Stimulated activated CD4-positive, alpha-beta T cell treated with anti-CD3 and anti-CD28 coated beads, Interleukin-1b, Interleukin-23, amount 100 ng/mL, for 4 hours (primary cell): ENCODE results near the gene ZFP90.
"Not testable (repeated sequence)": the region's sequence is repeated elsewhere in the genome, so short reads cannot be mapped to it uniquely, and the experiment has no call there.

Source experiments
- DNase-seq, 2 donors: peaks; one replicate each; pipeline ENCODE4 v3.0.0-alpha.2; 2020; ENCODE audit warnings: low read depth in 2 of 2

ZFP90 gene

GRCh38 chr16:68517606-68518166 is 21.4 kb upstream of the ZFP90 start:
- DNase-seq: no peak

- no peak for DNase-seq
These were observed 19.8 kb upstream of the ZFP90 start for GRCh38 chr16:68519225-68519745.

- DNase-seq: peak; percentile 69 to 80
These were observed 18.4 kb upstream of the ZFP90 start for GRCh38 chr16:68520649-68521086.

- no peak for DNase-seq
These were observed 14.8 kb upstream of the ZFP90 start for GRCh38 chr16:68524069-68524820.

DNA sequence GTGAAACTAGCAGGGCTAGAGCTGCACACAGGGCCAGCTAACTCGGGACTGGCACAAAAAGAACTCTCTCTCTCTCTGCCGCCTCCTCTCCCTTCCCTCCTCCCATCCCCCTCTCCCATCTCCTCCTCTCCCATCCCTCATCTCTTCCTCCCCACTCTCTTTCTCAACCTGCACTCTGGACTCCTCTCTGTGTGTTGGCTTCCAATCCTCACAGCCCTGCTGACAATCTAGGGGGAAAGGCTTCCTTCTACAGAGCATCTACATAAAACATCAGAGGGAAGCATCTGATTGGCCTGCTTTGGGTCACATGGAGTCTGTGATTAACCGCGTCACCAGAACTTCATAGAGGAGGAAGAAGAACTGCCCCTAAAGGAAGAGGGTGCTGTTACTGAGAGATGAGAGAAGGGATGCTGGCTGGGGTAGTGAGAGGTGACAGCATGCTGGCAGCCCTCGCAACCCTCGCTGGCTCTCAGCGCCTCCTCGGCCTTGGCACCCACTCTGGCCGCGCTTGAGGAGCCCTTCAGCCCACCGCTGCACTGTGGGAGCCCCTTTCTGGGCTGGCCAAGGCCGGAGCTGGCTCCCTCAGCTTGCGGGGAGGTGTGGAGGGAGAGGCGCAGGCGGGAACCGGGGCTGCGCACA is 12.8 kb upstream of the ZFP90 start:
- DNase-seq: no peak

- DNase-seq: no peak
These were observed 12.3 kb upstream of the ZFP90 start for GRCh38 chr16:68526782-68527145.

GRCh38 chr16:68528233-68528632 is 10.9 kb upstream of the ZFP90 start:
- no peak for DNase-seq

DNA sequence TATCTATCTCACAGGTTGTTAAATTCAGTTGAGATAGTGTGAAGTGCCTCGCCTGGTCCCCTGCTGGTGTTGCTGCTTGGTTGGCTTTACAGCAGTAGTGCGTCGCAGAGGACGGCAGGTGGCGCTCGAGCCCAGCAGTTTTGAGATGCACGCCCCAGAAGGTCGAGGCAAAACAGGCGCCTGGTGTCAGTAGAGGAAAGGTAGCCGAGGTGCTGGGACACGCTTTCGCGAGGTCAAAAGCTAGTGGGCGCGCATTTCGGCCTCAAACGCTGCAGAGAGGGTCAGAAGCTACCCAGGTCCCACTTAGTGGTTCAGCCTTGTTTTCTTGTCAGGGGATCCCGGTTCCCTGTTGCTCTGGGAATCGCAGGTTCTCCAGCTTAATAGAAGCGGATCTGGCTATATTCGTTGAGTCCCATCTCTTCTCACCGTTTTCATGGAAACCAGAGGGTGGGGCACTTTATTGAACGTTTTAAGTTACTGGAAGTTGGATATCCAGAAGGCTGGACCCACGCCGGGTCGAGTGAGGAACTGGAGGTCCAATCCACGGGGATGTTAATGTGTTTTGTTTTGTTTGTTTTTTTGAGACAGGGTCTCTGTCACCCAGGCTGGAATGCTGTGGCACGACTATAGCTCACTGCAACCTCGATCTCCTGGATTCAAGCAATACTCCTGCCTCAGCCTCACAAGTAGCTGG is 10.3 kb upstream of the ZFP90 start:
- DNase-seq: peak; percentile 84 to 89

DNA sequence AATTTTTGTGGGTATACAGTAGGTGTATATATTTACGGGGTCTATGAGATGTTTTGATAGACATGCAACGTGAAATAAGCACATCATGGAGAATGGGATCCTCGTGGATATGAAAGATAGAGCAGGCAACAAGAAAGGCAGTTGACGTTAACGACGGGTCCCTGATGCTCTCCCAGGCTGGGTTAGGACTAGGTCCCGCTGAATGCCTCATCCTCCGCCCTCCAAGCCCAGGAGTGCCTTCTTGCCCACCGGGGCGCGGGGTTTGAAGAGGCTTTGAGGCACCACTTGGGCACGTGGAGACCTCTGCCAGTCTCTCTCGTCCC is 9.5 kb upstream of the ZFP90 start:
- no peak for DNase-seq

DNA sequence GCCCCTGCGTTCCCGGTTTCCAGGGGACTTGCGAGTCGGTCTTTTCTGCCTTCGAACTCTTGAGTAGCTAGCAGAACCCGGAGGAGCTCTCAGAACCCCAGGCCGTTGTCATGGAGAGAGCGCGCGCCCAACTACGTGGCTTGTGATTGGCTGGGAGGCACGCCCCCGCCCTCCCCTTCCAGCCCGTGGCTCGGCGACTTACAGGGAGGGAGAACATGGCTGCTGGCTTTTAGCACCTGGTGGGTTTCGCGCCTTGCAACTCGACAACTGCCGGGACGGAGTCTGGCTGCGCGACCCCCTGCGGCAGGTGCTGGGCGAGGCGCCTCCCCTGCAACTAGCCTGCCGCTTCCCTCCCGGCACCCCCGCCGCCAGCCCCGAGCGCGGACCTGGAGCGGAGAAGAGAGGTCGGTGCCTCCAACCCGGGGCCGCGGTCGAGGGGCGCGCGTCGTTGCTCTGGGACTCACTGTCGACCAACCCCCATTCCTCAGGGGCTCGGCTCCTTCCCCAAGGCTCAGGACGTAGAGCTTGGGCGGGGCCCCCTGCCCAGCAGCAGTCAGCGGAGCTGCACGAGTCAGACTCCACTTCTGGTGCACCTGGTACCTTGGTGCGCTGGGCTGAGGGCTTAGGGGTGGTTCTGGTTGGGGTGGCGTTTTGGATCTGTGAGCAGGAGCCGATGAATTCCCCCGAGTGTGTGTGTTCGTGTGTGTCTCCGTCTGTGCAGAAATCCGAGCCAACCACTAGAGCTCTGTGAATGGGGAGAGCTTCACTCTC is 9.0 kb upstream of the ZFP90 start:
- peak; percentile 84 to 88 for DNase-seq

GRCh38 chr16:68533937-68534336 is 5.2 kb upstream of the ZFP90 start:
- no peak for DNase-seq

DNA sequence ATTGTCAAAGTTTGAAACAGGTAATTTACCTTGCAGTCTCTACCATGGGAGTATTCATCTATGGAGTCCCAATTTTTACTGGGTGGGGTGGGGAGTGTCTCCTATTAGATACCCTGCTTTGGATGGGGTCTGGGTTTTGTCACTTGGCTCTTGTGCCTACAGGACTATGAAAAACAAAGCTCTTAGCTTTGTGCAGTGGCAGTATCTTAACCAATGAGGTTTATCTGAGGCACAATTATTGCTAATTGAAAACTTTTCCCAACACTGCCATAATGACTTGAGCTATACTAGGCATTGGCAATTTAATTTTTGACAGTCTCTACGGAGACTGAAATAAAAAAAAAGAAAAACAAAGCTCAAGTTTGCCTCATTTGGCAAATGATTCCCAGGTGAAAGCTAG is 3.8 kb upstream of the ZFP90 start:
- DNase-seq: no peak

DNA sequence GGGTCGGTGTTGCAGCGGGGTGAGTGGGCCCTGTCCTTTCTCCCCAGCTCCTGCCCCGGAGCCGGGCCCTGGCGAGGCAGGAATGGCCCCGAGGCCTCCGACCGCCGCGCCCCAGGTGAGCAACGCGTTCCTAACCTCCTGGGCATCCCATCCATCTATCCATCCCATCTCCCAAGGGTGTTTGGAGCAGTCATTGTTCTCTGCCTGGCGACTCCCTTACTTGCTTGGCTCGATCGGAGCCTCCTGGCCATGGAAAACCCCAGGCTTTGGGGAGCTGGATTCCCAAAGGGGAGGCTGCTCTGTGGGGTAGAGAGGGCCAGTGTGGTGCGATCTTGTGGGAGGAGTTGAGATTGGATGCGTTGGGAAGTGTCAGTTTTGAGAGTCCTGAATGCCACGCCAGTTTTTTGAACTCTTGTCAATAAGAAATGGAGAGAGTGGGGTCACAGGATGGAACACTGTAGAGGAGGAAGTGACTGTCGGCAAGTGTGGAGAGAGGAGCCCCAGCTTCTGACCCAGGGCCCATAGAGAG is 684 bp downstream of the ZFP90 start:
- DNase-seq: no peak

GRCh38 chr16:68548947-68549346 is 9.9 kb downstream of the ZFP90 start:
- DNase-seq: no peak

- DNase-seq: no peak
These were observed 14.1 kb downstream of the ZFP90 start for GRCh38 chr16:68553186-68553585.

DNA sequence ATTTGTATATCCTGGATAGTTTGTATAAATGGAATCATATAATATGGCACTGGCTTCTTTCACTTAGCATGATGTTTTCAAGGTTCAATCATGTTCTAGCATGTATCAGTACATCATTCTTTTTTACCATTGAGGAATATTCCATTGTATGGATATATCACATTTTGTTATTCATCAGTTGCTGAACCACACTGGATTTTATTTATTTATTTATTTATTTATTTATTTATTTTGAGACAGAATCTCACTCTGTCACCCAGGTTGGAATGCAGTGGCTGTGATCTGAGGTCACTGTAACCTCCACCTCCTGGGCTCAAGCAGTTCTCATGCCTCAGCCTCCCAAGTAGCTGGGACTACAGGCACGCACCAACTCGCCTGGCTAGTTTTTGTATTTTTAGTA is 21.2 kb downstream of the ZFP90 start:
- DNase-seq: not testable (repeated sequence)

- DNase-seq: no peak
These were observed 24.7 kb downstream of the ZFP90 start for GRCh38 chr16:68563631-68564381.

GRCh38 chr16:68564382-68564985 is 25.4 kb downstream of the ZFP90 start:
- DNase-seq: no peak

DNA sequence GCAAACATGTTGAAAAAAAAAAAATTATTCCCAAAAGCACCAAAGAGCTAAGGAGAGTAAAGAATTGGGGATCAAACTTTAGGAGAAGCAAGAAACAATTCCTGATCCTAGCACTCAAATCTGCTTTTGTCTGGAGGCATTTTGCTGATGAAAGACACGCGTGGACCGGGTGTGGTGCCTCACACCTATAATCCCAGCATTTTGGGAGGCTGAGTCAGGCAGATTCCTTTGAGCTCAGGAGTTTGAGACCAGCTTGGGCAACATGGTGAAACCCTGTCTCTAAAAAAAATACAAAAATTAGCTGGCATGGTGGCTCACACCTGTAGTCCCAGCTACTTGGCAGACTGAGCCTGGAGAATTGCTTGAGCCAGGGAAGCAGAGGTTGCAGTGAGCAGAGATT is 35.4 kb downstream of the ZFP90 start:
- no peak for DNase-seq

- DNase-seq: no peak
These were observed 36.0 kb downstream of the ZFP90 start for GRCh38 chr16:68575082-68575481.
